K562 (cell line): ENCODE data around the gene BAK1.

Experiments
- COPS2 ChIP-seq: fragments of 450-650 bp; conservative IDR thresholded peaks from 2 replicates; pipeline ENCODE4 v1.6.1; 2016; ENCODE audit warnings: mild to moderate bottlenecking, moderate library complexity
- FOXJ3 ChIP-seq: sonication (generic); formaldehyde crosslinking; IDR thresholded peaks from 2 replicates; pipeline ENCODE4 v1.4.0; 2020; ENCODE audit warnings: mild to moderate bottlenecking, missing genetic modification reagents
- POLR2AphosphoS5 ChIP-seq: IDR thresholded peaks from 2 replicates; pipeline ENCODE4 v1.6.1; 2011; ENCODE audit warnings: mild to moderate bottlenecking, low read depth, low read length, moderate library complexity; ENCODE audit not compliant: control insufficient read depth, insufficient read depth
- SP1 ChIP-seq: sonication (generic); formaldehyde crosslinking; IDR thresholded peaks from 2 replicates; pipeline ENCODE4 v1.8.1; 2022; ENCODE audit warnings: mild to moderate bottlenecking, missing genetic modification reagents
- SRF ChIP-seq, 2 experiments: fragments of 250-450, 450-650 bp in 1 of 2; sonication (Bioruptor Pico) in 1 of 2; sonication (generic) in 1 of 2; formaldehyde crosslinking; IDR thresholded peaks; 2 replicates each; pipeline versions ENCODE4 v1.5.0 to v1.5.1; 2020 to 2022; ENCODE audit warnings: mild to moderate bottlenecking in 1 of 2, missing genetic modification reagents in 1 of 2
- THRAP3 ChIP-seq: fragments of 450-650 bp; IDR thresholded peaks from 2 replicates; pipeline ENCODE4 v1.6.1; 2016; ENCODE audit warnings: mild to moderate bottlenecking, inconsistent platforms, borderline replicate concordance
- TRIM28 ChIP-seq: fragments of 450-650 bp; IDR thresholded peaks from 2 replicates; pipeline ENCODE4 v1.6.1; 2017
- ZNF140 ChIP-seq: fragments of 250-450 bp; sonication (Bioruptor Pico); IDR thresholded peaks from 2 replicates; pipeline ENCODE4 v1.8.0; 2021; ENCODE audit warnings: moderate library complexity, mild to moderate bottlenecking, inconsistent platforms
- TF ChIP-seq, protein P1 (sequence below): sonication (generic); formaldehyde crosslinking; IDR thresholded peaks from 2 replicates; pipeline ENCODE4 v1.9.0; 2022; ENCODE audit warnings: mild to moderate bottlenecking, missing genetic modification reagents
- TF ChIP-seq, protein P2 (sequence below): fragments of 250-450 bp; sonication (Bioruptor Pico); IDR thresholded peaks from 2 replicates; pipeline ENCODE4 v1.9.0; 2021; ENCODE audit warnings: mild to moderate bottlenecking, inconsistent platforms
- TF ChIP-seq, protein P3 (sequence below), 3 experiments: IDR thresholded peaks in 2 of 3; conservative IDR thresholded peaks in 1 of 3; 2 replicates each; pipeline ENCODE4 v1.5.1; 2011 to 2012; ENCODE audit warnings: low read length in 3 of 3, mild to moderate bottlenecking in 3 of 3, control low read depth in 2 of 3, improper control_type of control experiment in 1 of 3, inconsistent platforms in 1 of 3, low read depth in 1 of 3, mixed read lengths in 1 of 3, moderate library complexity in 1 of 3; ENCODE audit not compliant: insufficient read depth in 2 of 3

DNA sequence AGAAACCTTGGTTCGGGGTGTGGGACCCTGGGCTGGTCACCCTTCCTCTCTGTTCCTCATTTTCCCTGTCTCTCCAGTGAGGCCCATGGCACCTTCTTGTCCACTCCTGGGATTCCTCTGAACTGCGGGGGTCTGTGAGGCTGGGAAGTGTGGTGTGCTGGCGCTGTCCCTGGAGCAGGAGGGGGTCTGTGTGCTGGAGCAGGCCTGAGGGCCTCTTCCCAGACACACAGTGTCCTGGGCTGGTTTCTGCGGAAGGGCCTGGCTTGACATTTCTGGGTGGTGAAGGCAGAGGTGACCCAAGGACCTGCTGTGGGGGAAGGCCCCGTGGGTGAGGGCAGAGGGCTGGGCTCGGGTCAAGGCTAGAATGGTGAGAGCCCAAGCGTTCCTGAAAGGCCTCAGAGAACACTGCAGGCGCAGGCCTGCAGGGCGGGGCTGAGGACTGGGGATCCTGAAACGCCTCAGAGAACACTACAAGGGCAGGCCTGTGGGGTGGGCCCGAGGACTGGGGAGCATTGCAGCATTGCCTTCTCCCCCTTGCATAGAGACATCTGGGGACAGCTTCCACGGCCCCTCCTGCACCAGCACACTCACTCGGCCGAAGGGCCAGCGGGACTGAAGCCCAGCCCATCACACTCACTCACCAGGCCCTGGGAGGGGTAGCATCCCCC is 10.6 kb upstream of the BAK1 start:
- no peak for TF ChIP-seq ZNF140 (CRISPR knock-in tag)
- TF ChIP-seq SP1 (CRISPR knock-in tag): no peak
- TF ChIP-seq SRF (CRISPR knock-in tag; IDR thresholded peaks at IDR 0.05): no peak
- no peak for TF ChIP-seq THRAP3
- no peak for TF ChIP-seq COPS2
- TF ChIP-seq, protein P1, sequence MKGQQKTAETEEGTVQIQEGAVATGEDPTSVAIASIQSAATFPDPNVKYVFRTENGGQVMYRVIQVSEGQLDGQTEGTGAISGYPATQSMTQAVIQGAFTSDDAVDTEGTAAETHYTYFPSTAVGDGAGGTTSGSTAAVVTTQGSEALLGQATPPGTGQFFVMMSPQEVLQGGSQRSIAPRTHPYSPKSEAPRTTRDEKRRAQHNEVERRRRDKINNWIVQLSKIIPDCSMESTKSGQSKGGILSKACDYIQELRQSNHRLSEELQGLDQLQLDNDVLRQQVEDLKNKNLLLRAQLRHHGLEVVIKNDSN: no peak
- TF ChIP-seq FOXJ3 (CRISPR knock-in tag): no peak
- TF ChIP-seq, protein P2, sequence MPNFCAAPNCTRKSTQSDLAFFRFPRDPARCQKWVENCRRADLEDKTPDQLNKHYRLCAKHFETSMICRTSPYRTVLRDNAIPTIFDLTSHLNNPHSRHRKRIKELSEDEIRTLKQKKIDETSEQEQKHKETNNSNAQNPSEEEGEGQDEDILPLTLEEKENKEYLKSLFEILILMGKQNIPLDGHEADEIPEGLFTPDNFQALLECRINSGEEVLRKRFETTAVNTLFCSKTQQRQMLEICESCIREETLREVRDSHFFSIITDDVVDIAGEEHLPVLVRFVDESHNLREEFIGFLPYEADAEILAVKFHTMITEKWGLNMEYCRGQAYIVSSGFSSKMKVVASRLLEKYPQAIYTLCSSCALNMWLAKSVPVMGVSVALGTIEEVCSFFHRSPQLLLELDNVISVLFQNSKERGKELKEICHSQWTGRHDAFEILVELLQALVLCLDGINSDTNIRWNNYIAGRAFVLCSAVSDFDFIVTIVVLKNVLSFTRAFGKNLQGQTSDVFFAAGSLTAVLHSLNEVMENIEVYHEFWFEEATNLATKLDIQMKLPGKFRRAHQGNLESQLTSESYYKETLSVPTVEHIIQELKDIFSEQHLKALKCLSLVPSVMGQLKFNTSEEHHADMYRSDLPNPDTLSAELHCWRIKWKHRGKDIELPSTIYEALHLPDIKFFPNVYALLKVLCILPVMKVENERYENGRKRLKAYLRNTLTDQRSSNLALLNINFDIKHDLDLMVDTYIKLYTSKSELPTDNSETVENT: no peak
- no peak for TF ChIP-seq POLR2AphosphoS5
- TF ChIP-seq, protein P3, sequence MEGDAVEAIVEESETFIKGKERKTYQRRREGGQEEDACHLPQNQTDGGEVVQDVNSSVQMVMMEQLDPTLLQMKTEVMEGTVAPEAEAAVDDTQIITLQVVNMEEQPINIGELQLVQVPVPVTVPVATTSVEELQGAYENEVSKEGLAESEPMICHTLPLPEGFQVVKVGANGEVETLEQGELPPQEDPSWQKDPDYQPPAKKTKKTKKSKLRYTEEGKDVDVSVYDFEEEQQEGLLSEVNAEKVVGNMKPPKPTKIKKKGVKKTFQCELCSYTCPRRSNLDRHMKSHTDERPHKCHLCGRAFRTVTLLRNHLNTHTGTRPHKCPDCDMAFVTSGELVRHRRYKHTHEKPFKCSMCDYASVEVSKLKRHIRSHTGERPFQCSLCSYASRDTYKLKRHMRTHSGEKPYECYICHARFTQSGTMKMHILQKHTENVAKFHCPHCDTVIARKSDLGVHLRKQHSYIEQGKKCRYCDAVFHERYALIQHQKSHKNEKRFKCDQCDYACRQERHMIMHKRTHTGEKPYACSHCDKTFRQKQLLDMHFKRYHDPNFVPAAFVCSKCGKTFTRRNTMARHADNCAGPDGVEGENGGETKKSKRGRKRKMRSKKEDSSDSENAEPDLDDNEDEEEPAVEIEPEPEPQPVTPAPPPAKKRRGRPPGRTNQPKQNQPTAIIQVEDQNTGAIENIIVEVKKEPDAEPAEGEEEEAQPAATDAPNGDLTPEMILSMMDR (IDR thresholded peaks at IDR 0.05 in 2 of 3, conservative IDR thresholded peaks at IDR 0.05 in 1 of 3; ENCODE audit: insufficient read depth in 2 of 3, low read depth in 1 of 3, low read length in 3 of 3): peak in 2 of 3 experiments; percentile 19 to 23; a peak in 1 of 6 replicates
- no peak for TF ChIP-seq TRIM28
